Stimulated activated naive CD8-positive, alpha-beta T cell treated with anti-CD3 and anti-CD28 coated beads, Interleukin-15, Interleukin-2, amounts not matched to agents 100 ng/mL and 50 ng/mL, for 24 hours (primary cell): ENCODE results near the gene TTLL6.
"Not testable (repeated sequence)": the region's sequence is repeated elsewhere in the genome, so short reads cannot be mapped to it uniquely, and the experiment has no call there.

Experiments used
- H3K27ac Mint-ChIP-seq: one replicate; pipeline ENCODE4 v1.8.0; 2021; ENCODE audit warnings: mild to moderate bottlenecking, mixed read lengths
- H3K27me3 Mint-ChIP-seq: one replicate; pipeline ENCODE4 v1.8.0; 2021; ENCODE audit warnings: mixed read lengths
- H3K36me3 Mint-ChIP-seq: one replicate; pipeline ENCODE4 v1.8.0; 2021; ENCODE audit warnings: low read depth, mixed read lengths
- H3K4me1 Mint-ChIP-seq: one replicate; pipeline ENCODE4 v1.8.0; 2021; ENCODE audit warnings: low read depth, mixed read lengths
- H3K4me3 Mint-ChIP-seq: one replicate; pipeline ENCODE4 v1.8.0; 2021; ENCODE audit warnings: mild to moderate bottlenecking, mixed read lengths
- H3K9me3 Mint-ChIP-seq: one replicate; pipeline ENCODE4 v1.8.0; 2021; ENCODE audit warnings: mixed read lengths

The TTLL6 gene

DNA sequence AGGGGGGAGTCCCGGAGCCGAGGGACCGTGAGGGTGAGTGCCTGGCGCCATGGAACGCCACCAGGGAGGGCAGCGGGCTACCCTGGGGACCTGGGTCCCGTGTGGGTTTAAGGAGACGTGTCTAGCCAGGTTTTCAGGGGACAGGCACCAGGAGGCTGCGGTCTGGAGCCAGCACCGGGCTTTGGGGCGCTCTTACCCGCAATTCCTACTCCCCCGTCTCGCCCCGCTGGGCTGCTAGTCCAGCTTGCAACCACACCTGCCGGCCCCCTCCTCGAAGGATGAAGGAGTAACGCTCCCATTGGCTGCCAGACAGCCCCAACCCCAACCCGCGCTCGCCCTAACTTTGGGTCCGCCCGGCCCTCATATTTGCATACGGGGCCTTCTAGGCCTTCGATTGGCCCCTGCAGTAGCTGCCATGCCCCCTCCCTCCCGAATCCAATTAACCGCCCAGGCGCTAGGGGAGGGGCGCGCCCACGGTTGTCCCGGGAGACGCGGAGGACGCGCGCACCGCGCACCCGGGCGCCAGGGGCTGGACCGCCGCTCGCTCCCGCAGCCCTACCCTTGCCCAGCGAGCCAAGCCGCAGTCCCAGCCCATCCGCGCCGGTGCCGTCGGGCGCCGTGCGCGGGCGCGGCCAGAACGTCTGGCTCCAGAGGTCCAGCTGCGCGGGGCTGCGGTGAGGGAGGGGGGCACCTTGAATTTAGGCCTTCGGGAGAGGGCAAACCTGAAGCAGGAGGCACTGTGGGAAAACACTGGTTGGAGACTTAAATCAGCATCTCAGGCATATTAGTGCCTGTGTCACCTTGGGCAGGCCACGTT is at the start of gene TTLL6:
TTLL6 (minus strand) TSS at position 456 of the 817 bp plus-strand sequence; CDS start at position 299, 157 bp downstream.
- Mint-ChIP-seq H3K27me3 (peaks cover 64% of the 10 kb centered on the region), H3K4me3 (peak within 1 kb of the TSS; percentile 73), H3K27ac (no peak within 1 kb of the TSS), H3K36me3 (no peaks in the 10 kb centered on the region), H3K4me1 (peaks cover 21% of the 10 kb centered on the region), H3K9me3 (no peaks in the 10 kb centered on the region)

DNA sequence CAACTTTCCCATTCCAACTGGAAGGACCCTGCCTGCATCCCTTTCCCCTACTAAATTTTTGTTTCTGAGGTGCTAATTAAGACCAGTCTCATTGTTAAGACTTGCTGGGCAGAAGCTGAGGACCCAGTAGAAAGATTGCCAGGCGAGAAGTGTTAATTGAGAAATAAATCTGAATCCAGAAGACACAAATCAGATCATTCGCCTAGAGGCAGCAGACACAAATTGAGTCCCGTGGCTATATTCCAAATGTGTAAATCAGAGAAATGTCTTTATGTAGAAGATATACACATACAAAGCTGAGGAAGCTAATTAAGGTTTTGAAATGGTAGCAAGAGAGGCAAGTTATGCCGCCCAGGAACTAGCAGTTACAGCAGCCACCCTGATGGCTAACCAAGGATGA is 43.4 kb upstream of the TTLL6 start:
- Mint-ChIP-seq H3K4me3 (no peak overlapping the region), H3K36me3 (peaks cover 51% of the 10 kb centered on the region), H3K27me3 (no peaks in the 10 kb centered on the region), H3K4me1 (peaks cover 6% of the 10 kb centered on the region), H3K27ac (no peak overlapping the region), H3K9me3 (no peaks in the 10 kb centered on the region)

DNA sequence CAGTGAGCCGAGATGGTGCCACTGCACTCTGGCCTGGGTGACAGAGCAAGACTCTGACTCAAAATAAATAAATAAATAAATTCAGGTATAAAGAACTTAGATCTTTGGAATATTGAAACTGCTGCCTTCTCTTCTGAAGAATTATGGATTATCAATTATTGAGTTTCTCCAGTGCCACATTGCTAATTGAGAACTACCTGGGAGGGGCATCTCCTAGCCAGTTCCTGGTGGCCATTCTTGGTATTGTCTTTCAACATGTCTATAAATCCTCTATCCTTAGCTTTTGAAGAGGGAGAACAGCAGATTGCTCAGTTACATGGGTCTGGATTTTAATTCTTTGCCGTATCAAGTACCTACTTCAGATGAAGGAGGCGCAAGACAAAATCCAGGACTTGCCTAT is 43.0 kb upstream of the TTLL6 start:
- Mint-ChIP-seq H3K27ac (no peak overlapping the region), H3K4me3 (no peak overlapping the region), H3K36me3 (peaks cover 50% of the 10 kb centered on the region), H3K4me1 (peaks cover 6% of the 10 kb centered on the region), H3K27me3 (no peaks in the 10 kb centered on the region), H3K9me3 (no peaks in the 10 kb centered on the region)

DNA sequence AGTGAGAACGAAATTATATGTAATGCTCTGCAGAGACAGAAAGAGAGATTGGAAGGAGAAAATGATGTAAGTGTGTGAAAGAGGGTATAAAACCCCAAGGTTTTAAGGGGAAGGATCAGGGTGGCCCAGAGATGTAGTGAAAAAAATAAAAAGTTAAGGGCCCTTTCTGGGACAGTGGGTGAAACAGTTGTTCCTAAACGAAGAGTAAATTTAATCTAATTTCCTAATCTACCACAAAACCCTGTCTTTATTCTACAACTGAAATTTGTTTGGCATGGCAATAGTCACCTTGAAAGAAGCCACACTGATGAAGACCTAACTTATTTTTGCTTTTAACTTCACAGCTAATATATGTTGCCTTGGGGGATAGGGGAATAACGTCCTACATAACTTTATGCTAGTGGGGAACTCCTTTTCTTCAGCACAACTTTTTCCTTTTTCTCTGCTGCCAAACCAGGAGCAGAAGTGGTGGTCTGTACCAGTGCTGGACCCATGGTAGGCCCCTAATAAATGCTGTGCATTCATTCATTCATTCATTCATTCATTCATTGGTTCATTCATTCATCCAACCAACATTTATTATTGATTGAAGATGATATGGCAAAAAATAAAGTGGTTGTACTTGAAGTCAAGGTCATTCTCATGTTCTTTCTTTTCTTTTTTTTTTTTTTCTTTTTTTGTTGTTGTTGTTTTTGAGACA is 39.2 kb upstream of the TTLL6 start:
- Mint-ChIP-seq H3K4me1 (peaks cover 6% of the 10 kb centered on the region), H3K9me3 (no peaks in the 10 kb centered on the region), H3K4me3 (no peak overlapping the region), H3K27me3 (no peaks in the 10 kb centered on the region), H3K36me3 (peaks cover 52% of the 10 kb centered on the region), H3K27ac (no peak overlapping the region)

DNA sequence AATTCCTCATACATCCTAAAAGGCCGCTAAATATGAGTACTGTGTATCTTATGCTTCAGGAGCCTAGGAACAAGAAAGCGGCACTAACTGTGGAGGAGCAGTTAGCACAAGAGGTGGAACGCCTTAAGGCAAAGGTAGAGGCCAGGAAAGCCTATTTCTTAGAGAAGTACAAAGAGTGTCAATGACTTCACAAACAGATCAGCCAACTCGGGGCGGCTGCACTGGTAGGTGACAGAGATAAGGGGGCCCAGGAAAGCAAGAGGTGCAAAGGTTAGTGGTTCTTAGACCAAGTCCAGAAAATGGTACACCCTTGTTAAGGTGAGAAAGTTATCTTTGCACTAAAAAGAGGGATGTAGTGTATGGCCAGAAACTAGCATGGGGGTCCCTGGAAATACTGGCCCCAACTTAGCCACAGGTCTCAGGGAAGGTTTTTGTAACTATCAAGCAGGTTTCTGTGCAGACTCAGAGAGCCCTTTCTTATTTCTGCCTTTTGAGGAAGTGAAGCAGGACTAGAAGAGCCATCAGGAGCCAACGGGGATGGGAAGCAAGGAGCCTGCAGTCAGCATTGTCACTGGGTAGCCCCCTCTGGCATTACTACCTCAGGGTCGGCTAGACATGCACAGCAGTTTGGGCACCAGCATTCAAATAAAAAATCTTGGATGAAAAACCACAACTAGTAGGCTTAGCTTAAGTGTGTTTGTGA is 37.9 kb upstream of the TTLL6 start:
- H3K4me1 Mint-ChIP-seq: peaks cover 12% of the 10 kb centered on the region

DNA sequence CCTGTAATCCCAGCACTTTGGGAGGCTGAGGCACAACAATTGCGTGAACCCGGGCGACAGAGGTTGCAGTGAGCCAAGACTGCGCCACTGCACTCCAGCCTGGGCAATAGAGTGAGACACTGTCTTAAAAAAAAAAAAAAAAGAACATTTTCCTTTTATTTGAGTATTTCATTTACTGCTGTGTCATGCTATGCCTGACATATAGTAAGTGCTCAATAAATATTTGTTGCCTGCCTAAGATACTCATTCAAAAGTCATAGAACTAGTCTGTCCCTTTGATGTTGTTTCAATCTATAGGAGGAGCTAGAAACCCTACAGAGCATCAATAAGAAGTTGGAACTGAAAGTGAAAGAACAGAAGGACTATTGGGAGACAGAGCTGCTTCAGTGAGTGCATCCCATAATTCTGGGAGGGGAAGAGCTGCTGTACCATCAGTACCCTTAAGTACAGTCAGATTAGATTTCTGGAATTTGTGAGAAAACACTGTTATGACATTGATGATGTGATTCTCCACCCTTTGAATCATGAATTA is 33.8 kb upstream of the TTLL6 start:
- no peak overlapping the region for H3K4me3 Mint-ChIP-seq
- peaks cover 56% of the 10 kb centered on the region for H3K36me3 Mint-ChIP-seq
- no peaks in the 10 kb centered on the region for H3K27me3 Mint-ChIP-seq
- peaks cover 8% of the 10 kb centered on the region for H3K4me1 Mint-ChIP-seq
- no peaks in the 10 kb centered on the region for H3K9me3 Mint-ChIP-seq
- no peak overlapping the region for H3K27ac Mint-ChIP-seq

More for the DNA sequence above, 37.9 kb upstream of the TTLL6 start:
- no peak overlapping the region for H3K27ac Mint-ChIP-seq
- peaks cover 52% of the 10 kb centered on the region for H3K36me3 Mint-ChIP-seq
- no peaks in the 10 kb centered on the region for H3K27me3 Mint-ChIP-seq
- H3K4me3 Mint-ChIP-seq: no peak overlapping the region
- no peaks in the 10 kb centered on the region for H3K9me3 Mint-ChIP-seq

DNA sequence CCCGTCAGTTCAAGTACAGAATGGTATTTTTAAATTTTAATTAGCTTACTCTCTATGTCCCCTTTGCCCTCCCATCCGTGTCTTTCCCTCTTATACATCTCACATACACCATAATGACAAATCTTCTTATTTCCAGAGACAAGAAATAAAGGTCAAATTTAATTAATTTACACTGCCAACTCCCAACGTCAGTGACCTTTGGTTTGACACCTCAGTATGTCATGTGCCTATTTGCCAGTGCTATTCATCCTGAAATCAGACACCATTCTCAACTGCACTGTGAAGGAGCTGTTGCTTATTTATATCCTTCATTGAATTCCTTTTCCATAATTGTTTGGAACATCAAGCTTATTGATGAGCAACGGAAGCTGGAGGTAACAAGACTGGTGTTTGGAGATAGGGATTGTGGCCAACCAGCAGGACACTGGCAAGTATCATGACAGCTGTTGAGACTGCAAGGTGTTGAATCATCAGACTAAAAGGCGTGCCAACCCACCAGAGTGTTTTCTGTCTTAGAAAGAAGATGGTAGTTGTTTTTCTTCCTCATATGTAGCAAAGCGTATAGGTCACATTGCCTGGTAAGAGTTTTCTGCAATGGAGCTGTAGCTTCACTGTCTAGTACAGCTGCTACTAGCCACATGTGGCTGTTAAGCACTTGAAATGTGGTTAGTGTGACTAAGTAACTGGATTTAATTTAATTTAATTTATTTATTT is 26.3 kb upstream of the TTLL6 start:
- Mint-ChIP-seq H3K9me3 (no peaks in the 10 kb centered on the region), H3K4me3 (no peak overlapping the region), H3K27me3 (no peaks in the 10 kb centered on the region), H3K36me3 (peaks cover 33% of the 10 kb centered on the region), H3K4me1 (peaks cover 44% of the 10 kb centered on the region), H3K27ac (no peak overlapping the region)

DNA sequence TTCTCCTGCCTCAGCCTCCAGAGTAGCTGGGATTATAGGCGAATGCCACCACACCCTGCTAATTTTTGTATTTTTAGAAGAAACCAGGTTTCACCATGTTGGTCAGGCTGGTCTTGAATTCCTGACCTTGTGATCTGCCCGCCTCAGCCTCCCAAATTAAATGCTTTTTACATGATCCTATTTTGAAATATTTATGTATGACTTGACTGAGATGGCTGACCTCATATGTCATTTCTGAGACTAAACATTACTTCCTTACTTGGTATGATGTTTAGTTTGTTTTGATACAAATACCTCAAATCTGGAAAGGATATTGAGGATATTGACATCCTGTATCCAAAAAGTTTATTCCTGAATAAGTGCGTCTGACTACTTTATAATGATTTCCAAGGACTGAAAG is 25.7 kb upstream of the TTLL6 start:
- H3K27ac Mint-ChIP-seq: no peak overlapping the region
- H3K4me1 Mint-ChIP-seq: peaks cover 50% of the 10 kb centered on the region
- H3K27me3 Mint-ChIP-seq: no peaks in the 10 kb centered on the region
- H3K36me3 Mint-ChIP-seq: peaks cover 30% of the 10 kb centered on the region
- no peaks in the 10 kb centered on the region for H3K9me3 Mint-ChIP-seq
- H3K4me3 Mint-ChIP-seq: no peak overlapping the region

DNA sequence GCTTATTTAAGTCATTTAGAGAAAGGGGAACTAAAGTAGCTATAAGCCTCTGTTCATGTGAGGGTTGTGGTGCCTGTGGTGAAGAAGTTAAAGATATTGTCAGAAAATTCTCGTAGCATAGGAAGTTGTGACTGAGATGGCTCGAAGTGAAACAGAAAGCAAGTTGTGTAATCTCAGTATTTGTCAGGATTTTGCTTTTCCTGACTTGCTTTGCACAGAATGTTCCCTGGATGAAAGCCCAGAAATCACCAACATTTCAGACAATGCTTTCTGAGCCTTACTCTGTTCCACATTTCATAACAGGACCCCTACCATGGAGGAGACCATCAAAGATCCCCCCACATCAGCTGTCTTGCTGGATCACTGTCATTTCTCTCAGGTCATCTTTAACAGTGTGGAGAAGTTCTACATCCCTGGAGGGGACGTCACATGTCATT is 24.4 kb upstream of the TTLL6 start:
- Mint-ChIP-seq H3K4me3 (peak overlapping the region; percentile 63), H3K4me1 (peaks cover 64% of the 10 kb centered on the region)

DNA sequence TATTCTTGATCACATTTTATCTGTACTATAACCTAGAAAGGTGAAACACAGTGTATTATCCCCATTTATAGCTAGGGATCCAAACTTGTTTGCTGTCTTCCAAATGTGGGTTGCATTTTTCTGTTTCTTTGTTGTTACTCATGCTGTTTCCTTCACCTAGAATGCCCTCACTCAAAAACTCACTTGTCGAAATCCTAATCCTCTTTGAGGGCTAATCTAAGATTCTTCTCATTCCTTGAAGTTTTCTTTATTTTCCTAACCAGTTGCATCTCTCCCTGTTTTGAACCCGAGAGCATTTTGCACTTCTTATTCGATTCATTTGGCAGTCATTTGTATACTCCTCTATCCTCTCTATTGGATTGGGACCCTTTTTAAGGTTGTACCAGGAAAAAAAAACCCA is 23.4 kb upstream of the TTLL6 start:
- no peaks in the 10 kb centered on the region for H3K9me3 Mint-ChIP-seq
- peaks cover 35% of the 10 kb centered on the region for H3K36me3 Mint-ChIP-seq
- no peak overlapping the region for H3K4me3 Mint-ChIP-seq
- no peak overlapping the region for H3K27ac Mint-ChIP-seq
- no peaks in the 10 kb centered on the region for H3K27me3 Mint-ChIP-seq
- H3K4me1 Mint-ChIP-seq: peaks cover 74% of the 10 kb centered on the region

More for the DNA sequence above, 24.4 kb upstream of the TTLL6 start:
- H3K36me3 Mint-ChIP-seq: peaks cover 32% of the 10 kb centered on the region
- no peaks in the 10 kb centered on the region for H3K27me3 Mint-ChIP-seq
- no peaks in the 10 kb centered on the region for H3K9me3 Mint-ChIP-seq
- peak overlapping the region; percentile 75 for H3K27ac Mint-ChIP-seq

DNA sequence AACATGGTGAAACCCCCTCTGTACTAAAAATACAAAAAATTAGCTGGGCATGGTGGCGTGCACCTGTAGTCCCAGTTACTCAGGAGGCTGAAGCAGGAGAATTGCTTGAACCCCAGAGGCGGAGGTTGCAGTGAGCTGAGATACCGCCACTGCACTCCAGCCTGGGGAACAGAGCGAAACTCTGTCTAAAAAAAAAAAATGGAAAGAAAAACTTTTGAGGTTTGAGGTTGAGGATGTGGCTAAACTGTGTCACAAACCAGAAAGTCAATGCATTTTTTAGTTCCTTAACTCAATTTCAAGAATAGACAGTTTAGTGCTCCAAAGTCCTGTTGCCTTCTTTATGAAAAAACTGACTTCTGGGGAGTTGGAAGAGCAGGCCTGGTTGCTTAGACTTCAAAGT is 20.4 kb upstream of the TTLL6 start:
- Mint-ChIP-seq H3K4me1 (peaks cover 92% of the 10 kb centered on the region), H3K27ac (peak overlapping the region; percentile 61), H3K4me3 (peak overlapping the region; percentile 69), H3K36me3 (peaks cover 24% of the 10 kb centered on the region)
- not testable (repeated sequence) for H3K27me3 Mint-ChIP-seq, H3K9me3 Mint-ChIP-seq

DNA sequence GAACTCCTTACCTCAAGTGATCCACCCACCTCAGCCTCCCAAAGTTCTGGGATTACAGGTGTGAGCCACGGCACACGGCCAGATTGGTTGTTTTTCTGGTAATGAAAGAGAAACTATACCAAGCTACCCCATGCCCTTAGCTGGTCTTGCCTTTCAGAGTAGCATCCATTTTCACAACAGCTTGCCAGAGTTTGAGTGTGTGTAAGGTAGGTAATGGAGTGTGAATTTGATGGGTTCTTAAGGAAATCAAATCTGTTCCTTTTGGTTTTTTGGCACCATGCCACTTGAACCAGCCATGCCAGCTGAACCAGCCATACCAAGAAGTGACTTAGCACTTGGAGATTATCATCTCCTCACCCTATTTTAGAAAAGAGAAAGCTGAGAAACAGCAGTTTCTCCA is 18.9 kb upstream of the TTLL6 start:
- no peaks in the 10 kb centered on the region for H3K9me3 Mint-ChIP-seq
- peaks cover 90% of the 10 kb centered on the region for H3K4me1 Mint-ChIP-seq
- no peak overlapping the region for H3K27ac Mint-ChIP-seq
- no peak overlapping the region for H3K4me3 Mint-ChIP-seq
- no peaks in the 10 kb centered on the region for H3K27me3 Mint-ChIP-seq
- H3K36me3 Mint-ChIP-seq: peaks cover 16% of the 10 kb centered on the region

DNA sequence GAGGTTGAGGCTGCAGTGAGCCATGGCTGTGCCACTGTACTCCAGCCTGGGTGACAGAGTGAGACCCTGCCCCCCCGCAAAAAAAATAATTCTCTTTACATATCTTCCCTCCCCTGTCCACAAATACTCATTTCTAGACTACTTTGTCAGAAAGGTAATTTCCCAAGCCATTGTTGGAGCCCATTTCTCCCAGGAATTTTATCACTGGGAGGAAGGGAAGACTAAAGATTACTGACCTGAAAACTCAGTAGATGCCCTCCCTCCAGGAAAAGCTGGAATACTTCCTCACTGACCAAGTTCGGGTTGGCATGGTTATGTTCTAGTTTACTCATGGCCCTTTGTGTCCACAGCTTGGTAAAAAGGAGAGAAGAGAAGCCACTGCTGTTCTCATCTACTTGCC is 17.9 kb upstream of the TTLL6 start:
- Mint-ChIP-seq H3K4me1 (peaks cover 89% of the 10 kb centered on the region), H3K27me3 (no peaks in the 10 kb centered on the region), H3K4me3 (no peak overlapping the region), H3K9me3 (no peaks in the 10 kb centered on the region), H3K27ac (no peak overlapping the region), H3K36me3 (peaks cover 8% of the 10 kb centered on the region)

DNA sequence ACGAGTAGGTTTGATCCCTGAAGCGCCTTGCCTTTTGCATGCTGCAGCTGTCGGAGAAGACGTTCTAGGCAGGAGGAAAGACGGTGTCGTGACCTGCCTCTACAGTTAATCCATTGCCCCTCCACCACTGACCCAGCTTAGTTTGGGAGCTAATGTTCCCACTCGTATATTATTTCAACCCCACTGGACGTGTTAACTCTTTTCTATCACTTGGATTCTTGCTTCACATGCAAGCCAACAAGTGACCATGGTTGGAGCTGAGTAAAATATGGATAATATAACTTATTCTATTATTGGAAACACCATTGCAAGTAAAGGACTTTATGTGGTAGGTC is 14.5 kb upstream of the TTLL6 start:
- Mint-ChIP-seq H3K4me1 (peaks cover 71% of the 10 kb centered on the region), H3K4me3 (peak overlapping the region; percentile 97), H3K27me3 (no peaks in the 10 kb centered on the region), H3K9me3 (no peaks in the 10 kb centered on the region), H3K36me3 (peaks cover 4% of the 10 kb centered on the region), H3K27ac (peak overlapping the region; percentile 97)
